GM21529 (cell line): ENCODE results near the gene BRMS1L.
A peak's percentile ranks its signal among the peaks of the same experiment; 100 is the strongest.
"Not testable (repeated sequence)": the region's sequence is repeated elsewhere in the genome, so short reads cannot be mapped to it uniquely, and the experiment has no call there.

Experiments
- ATAC-seq: cut with Tn5 transposase; IDR thresholded peaks from one replicate; pipeline ENCODE4 v1.9.1; 2021; ENCODE audit not compliant: unreplicated experiment

The BRMS1L gene

DNA sequence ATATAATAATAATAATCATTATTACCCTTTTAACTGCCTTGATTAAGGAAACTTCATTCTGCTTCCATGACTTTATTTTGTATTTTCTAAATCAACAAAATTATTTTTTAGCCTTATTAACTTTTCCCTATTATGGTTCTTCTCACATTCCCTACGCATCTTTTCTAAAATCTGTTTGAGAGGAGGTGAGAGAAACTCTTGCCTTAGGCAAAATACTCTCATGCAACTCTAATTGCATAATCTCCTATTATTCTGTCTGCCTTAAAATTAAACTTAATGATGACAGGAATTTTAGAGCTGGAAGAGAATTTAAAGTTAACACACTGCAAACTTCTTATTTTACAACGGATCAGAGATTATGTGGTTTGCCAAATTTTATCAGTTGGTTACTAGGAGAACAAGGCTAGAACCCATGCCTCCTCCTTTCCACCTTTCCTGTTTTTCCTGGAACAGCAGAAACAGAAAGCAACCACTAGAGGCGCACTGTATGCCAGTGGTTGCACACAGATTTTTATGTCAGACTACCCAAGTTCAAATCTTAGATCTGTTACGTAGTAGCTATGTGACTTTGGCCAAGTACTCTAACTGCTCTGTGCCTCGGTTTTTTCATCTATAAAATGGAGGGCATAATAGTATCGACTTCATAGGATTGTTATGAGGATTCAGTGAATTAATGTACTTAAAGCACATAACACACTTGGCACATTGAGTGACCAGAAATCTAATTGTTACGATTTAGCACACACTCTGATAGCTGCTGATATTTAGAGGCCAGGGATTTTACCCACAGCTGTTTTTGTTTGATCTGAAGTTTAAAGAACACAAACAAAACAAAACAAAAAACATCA, 4.3 kb upstream of the BRMS1L start:
- ATAC-seq, result no peak

DNA sequence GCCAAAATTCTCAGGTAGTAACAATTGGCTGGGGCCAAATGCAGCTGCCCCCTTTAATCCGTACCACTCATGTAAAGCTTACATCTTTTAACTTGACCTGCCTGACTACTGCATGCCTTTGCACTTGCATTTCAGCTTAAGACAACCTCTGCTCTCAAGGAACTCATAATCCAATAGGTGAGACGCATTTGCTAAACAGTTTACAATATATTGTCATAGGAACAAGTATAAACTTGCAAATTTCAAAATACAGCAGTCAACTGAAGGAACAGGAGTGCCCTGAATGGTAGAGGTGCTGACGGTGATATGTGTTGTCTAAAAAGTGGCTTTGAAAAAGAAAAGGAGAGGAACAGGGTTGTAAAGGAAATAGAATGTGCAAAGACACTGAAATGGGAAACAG, 3.6 kb upstream of the BRMS1L start:
- no peak for ATAC-seq

DNA sequence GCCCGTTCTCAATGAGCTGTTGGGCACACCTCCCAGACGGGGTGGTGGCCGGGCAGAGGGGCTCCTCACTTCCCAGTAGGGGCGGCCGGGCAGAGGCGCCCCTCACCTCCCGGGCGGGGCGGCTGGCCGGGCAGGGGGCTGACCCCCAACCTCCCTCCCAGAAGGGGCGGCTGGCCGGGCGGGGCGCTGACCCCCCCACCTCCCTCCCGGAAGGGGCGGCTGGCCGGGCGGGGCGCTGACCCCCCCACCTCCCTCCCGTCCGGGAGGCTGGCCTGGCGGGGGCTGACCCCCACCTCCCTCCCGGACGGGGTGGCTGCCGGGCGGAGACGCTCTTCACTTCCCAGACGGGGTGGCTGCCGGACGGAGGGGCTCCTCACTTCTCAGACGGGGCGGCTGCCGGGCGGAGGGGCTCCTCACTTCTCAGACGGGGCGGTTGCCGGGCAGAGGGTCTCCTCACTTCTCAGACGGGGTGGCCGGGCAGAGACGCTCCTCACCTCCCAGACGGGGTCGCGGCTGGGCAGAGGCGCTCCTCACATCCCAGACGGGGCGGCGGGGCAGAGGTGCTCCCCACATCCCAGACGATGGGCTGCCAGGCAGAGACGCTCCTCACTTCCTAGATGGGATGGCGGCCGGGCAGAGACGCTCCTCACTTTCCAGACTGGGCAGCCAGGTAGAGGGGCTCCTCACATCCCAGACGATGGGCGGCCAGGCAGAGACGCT, 1.5 kb upstream of the BRMS1L start:
- not testable (repeated sequence) for ATAC-seq

- ATAC-seq, result no peak
These were observed 245 bp upstream of the BRMS1L start for GRCh38 chr14:35825968-35826217.

- no peak for ATAC-seq
These were observed 846 bp downstream of the BRMS1L start for GRCh38 chr14:35826952-35827416.

- no peak for ATAC-seq
These were observed 1.7 kb downstream of the BRMS1L start for GRCh38 chr14:35827678-35828472.

GRCh38 chr14:35829449-35829848, 3.3 kb downstream of the BRMS1L start:
- no peak for ATAC-seq

- ATAC-seq, result no peak
These were observed 9.3 kb downstream of the BRMS1L start for GRCh38 chr14:35835208-35835982.

- not testable (repeated sequence) for ATAC-seq
These were observed 15.6 kb downstream of the BRMS1L start for GRCh38 chr14:35841704-35842103.

DNA sequence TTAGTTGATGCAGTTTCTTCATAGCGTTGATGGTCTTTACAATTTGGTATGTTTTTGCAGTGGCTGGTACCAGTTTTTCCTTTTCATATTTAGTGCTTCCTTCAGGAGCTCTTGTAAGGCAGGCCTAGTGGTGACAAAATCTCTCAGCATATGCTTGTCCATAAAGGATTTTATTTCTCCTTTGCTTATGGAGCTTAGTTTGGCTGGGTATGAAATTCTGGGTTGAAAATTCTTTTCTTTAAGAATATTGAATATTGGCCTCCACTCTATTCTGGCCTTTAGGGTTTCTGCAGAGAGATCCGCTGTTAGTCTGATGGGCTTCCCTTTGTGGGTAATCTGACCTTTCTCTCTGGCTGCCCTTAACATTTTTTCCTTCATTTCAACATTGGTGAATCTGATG, 16.1 kb downstream of the BRMS1L start:
- not testable (repeated sequence) for ATAC-seq

GRCh38 chr14:35844494-35844893, 18.4 kb downstream of the BRMS1L start:
- no peak for ATAC-seq

GRCh38 chr14:35847636-35848035, 21.5 kb downstream of the BRMS1L start:
- no peak for ATAC-seq

DNA sequence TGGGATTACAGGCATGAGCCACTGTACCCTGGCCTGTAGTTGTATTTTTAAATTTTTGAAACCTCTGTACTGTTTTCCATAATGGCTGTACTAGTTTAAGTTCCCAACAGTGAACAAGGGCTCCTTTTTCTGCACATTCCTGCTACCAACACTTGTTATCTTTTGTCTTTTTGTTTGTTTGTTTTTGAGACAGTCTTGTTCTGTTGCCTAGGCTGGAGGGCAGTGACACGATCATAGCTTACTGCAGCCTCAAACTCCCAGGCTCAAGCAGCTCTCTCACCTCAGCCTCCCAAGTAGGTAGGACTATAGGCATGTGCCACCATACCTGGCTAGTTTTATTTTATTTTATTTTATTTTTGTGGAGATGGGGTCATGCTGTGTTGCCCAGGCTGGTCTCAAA, 23.0 kb downstream of the BRMS1L start:
- no peak for ATAC-seq

- ATAC-seq, result no peak
These were observed 25.7 kb downstream of the BRMS1L start for GRCh38 chr14:35851823-35852222.

- ATAC-seq, result no peak
These were observed 27.1 kb downstream of the BRMS1L start for GRCh38 chr14:35853225-35853624.

GRCh38 chr14:35854696-35855270, 28.6 kb downstream of the BRMS1L start:
- ATAC-seq, result no peak

GRCh38 chr14:35855876-35856481, 29.8 kb downstream of the BRMS1L start:
- peak; percentile 95 for ATAC-seq

- no peak for ATAC-seq
These were observed 32.5 kb downstream of the BRMS1L start for GRCh38 chr14:35858521-35859209.

DNA sequence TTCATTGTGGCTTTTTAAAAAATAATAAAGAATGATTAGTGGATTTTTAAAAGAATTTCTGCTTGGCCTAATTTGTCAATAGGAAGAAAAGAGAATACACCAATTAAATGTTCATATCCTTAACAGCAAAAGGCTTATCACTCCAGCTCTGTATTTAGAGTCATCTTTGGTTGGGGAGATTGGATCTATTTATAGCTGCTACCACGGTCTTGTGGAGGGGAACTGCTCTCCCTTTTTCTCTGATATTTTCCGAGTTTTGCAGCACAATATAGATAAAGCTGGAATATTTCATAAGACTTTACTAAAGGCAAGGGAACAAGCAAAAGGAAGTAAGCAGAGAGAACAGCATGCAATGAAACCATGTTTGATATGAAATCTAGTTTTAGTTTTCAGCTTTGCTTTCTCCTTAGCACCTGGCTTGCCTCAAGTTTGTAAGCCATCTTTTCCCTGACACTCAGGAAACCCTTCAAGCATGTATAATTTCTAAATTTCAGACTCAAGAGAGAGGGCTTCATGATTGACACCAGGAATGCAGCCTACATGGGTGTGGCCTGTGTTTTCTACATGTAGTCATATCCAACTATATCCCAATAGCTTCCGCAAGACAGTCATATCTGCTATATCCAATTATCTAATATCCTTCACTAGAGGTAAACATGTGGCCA, 35.2 kb downstream of the BRMS1L start:
- peak; percentile 88 for ATAC-seq
